ENCODE data around the gene WDFY4. TPM values are rescaled to one million over a fixed set of nuclear protein-coding genes. Genes with fewer than 3 reads are reported as not detected.

The WDFY4 gene
- total RNA-seq, 1 experiment from 2014 or later, result not detected

- no peaks in the 10 kb centered on the region for H3K4me1 ChIP-seq (ENCODE audit: insufficient read depth, low read length)
- H2BK12ac ChIP-seq (ENCODE audit: insufficient read length, low read depth, low read length), result no peak overlapping the region
- TF ChIP-seq, protein P1, sequence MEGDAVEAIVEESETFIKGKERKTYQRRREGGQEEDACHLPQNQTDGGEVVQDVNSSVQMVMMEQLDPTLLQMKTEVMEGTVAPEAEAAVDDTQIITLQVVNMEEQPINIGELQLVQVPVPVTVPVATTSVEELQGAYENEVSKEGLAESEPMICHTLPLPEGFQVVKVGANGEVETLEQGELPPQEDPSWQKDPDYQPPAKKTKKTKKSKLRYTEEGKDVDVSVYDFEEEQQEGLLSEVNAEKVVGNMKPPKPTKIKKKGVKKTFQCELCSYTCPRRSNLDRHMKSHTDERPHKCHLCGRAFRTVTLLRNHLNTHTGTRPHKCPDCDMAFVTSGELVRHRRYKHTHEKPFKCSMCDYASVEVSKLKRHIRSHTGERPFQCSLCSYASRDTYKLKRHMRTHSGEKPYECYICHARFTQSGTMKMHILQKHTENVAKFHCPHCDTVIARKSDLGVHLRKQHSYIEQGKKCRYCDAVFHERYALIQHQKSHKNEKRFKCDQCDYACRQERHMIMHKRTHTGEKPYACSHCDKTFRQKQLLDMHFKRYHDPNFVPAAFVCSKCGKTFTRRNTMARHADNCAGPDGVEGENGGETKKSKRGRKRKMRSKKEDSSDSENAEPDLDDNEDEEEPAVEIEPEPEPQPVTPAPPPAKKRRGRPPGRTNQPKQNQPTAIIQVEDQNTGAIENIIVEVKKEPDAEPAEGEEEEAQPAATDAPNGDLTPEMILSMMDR (conservative IDR thresholded peaks at IDR 0.05), result no peak
- Mint-ChIP-seq H3K9me3 (no peaks in the 10 kb centered on the region), H3K36me3 (ENCODE audit: insufficient read depth in 1 of 3, low read depth in 3 of 3) (no peaks in the 10 kb centered on the region), H3K4me3 (no peak overlapping the region), H3K4me1 (peaks cover 7 to 8% of the 10 kb centered on the region in 2 experiments; a peak in 3 of 4 replicates), H3K27me3 (ENCODE audit: low read depth) (peaks cover 7% of the 10 kb centered on the region; the same call in 1 of the 2 replicates), H3K27ac (no peak overlapping the region; a peak in 1 of 7 replicates)
- no peak overlapping the region for H2BK15ac ChIP-seq (ENCODE audit: low read depth, low read length)
- H3K23me2 ChIP-seq (ENCODE audit: insufficient read length, low read depth, low read length, poor library complexity, severe bottlenecking), result no peaks in the 10 kb centered on the region
- H3K9ac ChIP-seq (ENCODE audit: extremely low read depth, insufficient read length, low read length), result no peak overlapping the region
- no peak overlapping the region for H4K8ac ChIP-seq (replicated peaks; ENCODE audit: insufficient read length, low read depth, low read length)
- H4K20me1 ChIP-seq (ENCODE audit: control insufficient read depth, insufficient read depth, insufficient read length), result no peaks in the 10 kb centered on the region
- no peaks in the 10 kb centered on the region for H3K79me1 ChIP-seq (ENCODE audit: insufficient read depth, low read depth, low read length, poor library complexity, severe bottlenecking)
- no peak overlapping the region for H3K18ac ChIP-seq (ENCODE audit: insufficient read length, low read depth, low read length)
- H3K23ac ChIP-seq (ENCODE audit: insufficient read length, low read depth, low read length), result no peak overlapping the region
- H3K56ac ChIP-seq (ENCODE audit: insufficient read length, low read depth, low read length), result no peak overlapping the region
- no peak overlapping the region for H4K5ac ChIP-seq (ENCODE audit: insufficient read length, low read depth, low read length)
- no peak for DNase-seq
- no peak overlapping the region for H3K27ac ChIP-seq (ENCODE audit: insufficient read length, low read depth, low read length)
- no peak overlapping the region for H3K14ac ChIP-seq (ENCODE audit: insufficient read depth, low read length)
- no peak overlapping the region for H2BK20ac ChIP-seq (ENCODE audit: low read depth, low read length, poor library complexity, severe bottlenecking)
- H2BK5ac ChIP-seq (ENCODE audit: insufficient read length, low read length), result no peak overlapping the region
- H3K4ac ChIP-seq (ENCODE audit: low read depth, low read length), result no peak overlapping the region
- no peak overlapping the region for H2AFZ ChIP-seq (ENCODE audit: low read length)
- no peaks in the 10 kb centered on the region for H3K79me2 ChIP-seq (ENCODE audit: insufficient read depth, low read length)
- no peak overlapping the region for H2BK120ac ChIP-seq (ENCODE audit: low read depth, low read length, poor library complexity, severe bottlenecking)
- no peak overlapping the region for H3K4me2 ChIP-seq (ENCODE audit: insufficient read depth, insufficient read length, low read length)
- H4K91ac ChIP-seq (ENCODE audit: insufficient read length, low read depth, low read length), result no peak overlapping the region
- H3K9me3 ChIP-seq (ENCODE audit: control insufficient read depth, low read depth, low read length), result no peaks in the 10 kb centered on the region
- no peak overlapping the region for H2AK5ac ChIP-seq (ENCODE audit: insufficient read length, low read length)
- H3K27me3 ChIP-seq (ENCODE audit: insufficient read depth, low read length), result no peaks in the 10 kb centered on the region
- H3T11ph ChIP-seq (ENCODE audit: low read length), result no peak overlapping the region
- WGBS (ENCODE audit: extremely low coverage, insufficient read length, low lambda C conversion rate), result no CpG with 5 or more reads among the region's 17 CpGs
Measured at GRCh38 chr10:49001870-49002672, 317.4 kb downstream of the WDFY4 start.

Measured in H9 (cell line).